IPS DF 6.9 (cell line): ENCODE results near the gene SRPRA.

ENCODE experiments used
- DNase-seq: peaks from one replicate; pipeline ENCODE4 v3.0.0-alpha.2; 2013; ENCODE audit warnings: low read depth, low spot score
- H3K27ac ChIP-seq: one replicate; pipeline ENCODE4 v1.5.1; 2013; ENCODE audit warnings: low read length, control low read depth
- H3K27me3 ChIP-seq: 2 replicates; pipeline ENCODE4 v1.6.1; 2013; ENCODE audit warnings: mild to moderate bottlenecking, low read length; ENCODE audit not compliant: control insufficient read depth, insufficient read depth
- H3K36me3 ChIP-seq: 2 replicates; pipeline ENCODE4 v1.6.1; 2013; ENCODE audit warnings: low read length; ENCODE audit not compliant: control insufficient read depth, insufficient read depth
- H3K4me1 ChIP-seq: 2 replicates; pipeline ENCODE4 v1.6.1; 2013; ENCODE audit warnings: low read length; ENCODE audit not compliant: control insufficient read depth, insufficient read depth
- H3K4me3 ChIP-seq: 2 replicates; pipeline ENCODE4 v1.5.1; 2013; ENCODE audit warnings: mild to moderate bottlenecking, low read length
- H3K9me3 ChIP-seq: 2 replicates; pipeline ENCODE4 v1.6.1; 2013; ENCODE audit warnings: low read length, inconsistent platforms; ENCODE audit not compliant: control insufficient read depth, insufficient read depth
- WGBS: extraction: QIAGEN DNeasy Blood & Tissue Kit; methylation state at CpG from one replicate; pipeline ENCODE4 v1.1.7; 2013; ENCODE audit warnings: mixed read lengths, missing lambda C conversion rate; ENCODE audit not compliant: insufficient read length, insufficient coverage; 5-methylcytosine and 5-hydroxymethylcytosine counted together

Gene SRPRA

GRCh38 chr11:126214441-126214840 is 54.3 kb downstream of the SRPRA start:
- H3K9me3 ChIP-seq = no peaks in the 10 kb centered on the region
- no peak for DNase-seq
- no peak overlapping the region for H3K4me3 ChIP-seq
- H3K27me3 ChIP-seq = no peaks in the 10 kb centered on the region
- H3K27ac ChIP-seq = no peak overlapping the region
- WGBS = no CpG with 5 or more reads among the region's 2 CpGs
- H3K4me1 ChIP-seq = 0 out of 2 replicates have a peak, but pooled peaks cover 2% of the 10 kb centered on the region
- H3K36me3 ChIP-seq = peaks cover 1% of the 10 kb centered on the region; the same call in 1 of the 2 replicates
